Measurements from ENCODE around the gene OR1N2.
"Not testable (repeated sequence)": the region's sequence is repeated elsewhere in the genome, so short reads cannot be mapped to it uniquely, and the experiment has no call there.

- TF ChIP-seq BHLHE40 (IDR thresholded peaks at IDR 0.05; ENCODE audit: low read depth, low read length); POLR2A (IDR thresholded peaks at IDR 0.05; ENCODE audit: low read depth, low read length); FOS (IDR thresholded peaks at IDR 0.05; ENCODE audit: low read depth, low read length); CTCF (conservative IDR thresholded peaks at IDR 0.05; ENCODE audit: low read depth, low read length); RFX5 (IDR thresholded peaks at IDR 0.05; ENCODE audit: low read depth, low read length); RAD21 (IDR thresholded peaks at IDR 0.05; ENCODE audit: low read length); CEBPB (IDR thresholded peaks at IDR 0.05; ENCODE audit: low read depth, low read length); MAZ (IDR thresholded peaks at IDR 0.05; ENCODE audit: borderline replicate concordance, low read depth, low read length); USF2 (IDR thresholded peaks at IDR 0.05; ENCODE audit: low read depth, low read length); SMC3 (IDR thresholded peaks at IDR 0.05; ENCODE audit: low read depth, low read length); ELK1 (IDR thresholded peaks at IDR 0.05; ENCODE audit: borderline replicate concordance, low read depth, low read length); RCOR1 (IDR thresholded peaks at IDR 0.05; ENCODE audit: insufficient replicate concordance, low read length); MXI1 (IDR thresholded peaks at IDR 0.05; ENCODE audit: borderline replicate concordance, low read depth, low read length); MAFK (IDR thresholded peaks at IDR 0.05; ENCODE audit: low read depth, low read length): not testable (repeated sequence)
Observed at GRCh38 chr9:122531157-122531556, 21.8 kb upstream of the OR1N2 start.
